ENCODE results near the gene AFG3L2. TPM values are rescaled to one million over a fixed set of nuclear protein-coding genes. Genes with fewer than 3 reads are reported as not detected.

AFG3L2 gene
- total RNA-seq, 1 donor from 2014 or later: 74.6 TPM

DNA sequence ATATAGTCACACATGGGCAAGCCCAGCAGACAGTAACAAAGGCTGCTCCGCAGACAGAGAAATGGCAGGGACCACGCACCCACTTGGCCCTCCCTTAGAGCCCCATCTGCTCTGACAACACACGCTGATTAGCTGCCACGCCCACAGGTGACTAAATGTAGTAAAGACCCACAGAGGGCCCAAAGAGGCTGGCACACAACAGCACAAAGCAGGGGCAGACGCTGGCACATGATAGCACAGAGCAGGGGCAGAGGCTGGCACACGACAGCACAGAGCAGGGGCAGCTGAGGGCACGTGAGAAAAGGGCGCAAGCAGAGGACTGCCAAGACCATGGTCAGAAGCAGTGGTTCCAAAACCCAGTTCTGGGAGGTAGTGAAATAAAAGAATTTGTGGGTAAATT, 10.6 kb downstream of the AFG3L2 start:
- H3K27ac Mint-ChIP-seq: no peak overlapping the region

DNA sequence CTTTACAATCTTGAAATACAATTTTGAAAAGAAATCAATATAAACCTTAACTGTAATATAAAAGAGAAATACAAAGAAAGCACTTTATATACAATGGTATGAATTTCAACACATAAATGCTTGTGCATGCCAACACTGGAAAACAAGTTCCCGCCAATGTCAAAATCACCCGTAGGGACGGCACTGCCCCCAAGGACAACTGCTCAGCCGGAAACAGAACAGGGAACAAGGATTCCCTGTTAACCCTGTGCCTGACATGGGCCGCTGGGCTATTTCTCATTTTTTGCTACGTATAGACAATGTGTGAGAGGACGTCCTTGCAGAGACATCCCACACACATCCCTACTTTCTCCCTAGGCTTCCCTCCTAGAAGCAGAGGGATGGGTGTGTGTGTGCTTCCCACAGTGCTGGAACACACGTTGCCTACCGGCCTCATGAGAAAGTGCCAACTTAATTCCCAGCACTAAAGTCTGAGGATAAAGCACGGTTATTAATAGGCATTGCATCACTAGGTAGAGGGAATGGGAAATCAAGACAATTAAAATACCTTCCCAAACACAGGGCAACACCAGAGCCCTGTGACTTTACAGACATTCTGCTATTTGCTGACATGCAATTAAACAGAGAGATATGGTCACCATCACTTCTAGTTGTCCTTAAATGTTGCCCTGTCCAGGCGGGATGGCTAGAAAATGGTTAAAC, 14.4 kb downstream of the AFG3L2 start:
- no peaks in the 10 kb centered on the region for H3K27me3 Mint-ChIP-seq
- peaks cover 64% of the 10 kb centered on the region for H3K36me3 Mint-ChIP-seq (ENCODE audit: low read depth)
- no peak overlapping the region for H3K27ac Mint-ChIP-seq
- H3K4me1 Mint-ChIP-seq: no peaks in the 10 kb centered on the region
- H3K4me3 Mint-ChIP-seq: no peak overlapping the region
- H3K9me3 Mint-ChIP-seq: no peaks in the 10 kb centered on the region
- no peak for DNase-seq
- intact Hi-C loops (cut with micrococcal nuclease): no loop called here

More for the DNA sequence above, 10.6 kb downstream of the AFG3L2 start:
- intact Hi-C loops (cut with micrococcal nuclease): no loop called here
- no peak overlapping the region for H3K4me3 Mint-ChIP-seq
- H3K27me3 Mint-ChIP-seq: no peaks in the 10 kb centered on the region
- H3K36me3 Mint-ChIP-seq (ENCODE audit: low read depth): peaks cover 51% of the 10 kb centered on the region
- no peaks in the 10 kb centered on the region for H3K9me3 Mint-ChIP-seq
- H3K4me1 Mint-ChIP-seq: peaks cover 4% of the 10 kb centered on the region
- DNase-seq: no peak

DNA sequence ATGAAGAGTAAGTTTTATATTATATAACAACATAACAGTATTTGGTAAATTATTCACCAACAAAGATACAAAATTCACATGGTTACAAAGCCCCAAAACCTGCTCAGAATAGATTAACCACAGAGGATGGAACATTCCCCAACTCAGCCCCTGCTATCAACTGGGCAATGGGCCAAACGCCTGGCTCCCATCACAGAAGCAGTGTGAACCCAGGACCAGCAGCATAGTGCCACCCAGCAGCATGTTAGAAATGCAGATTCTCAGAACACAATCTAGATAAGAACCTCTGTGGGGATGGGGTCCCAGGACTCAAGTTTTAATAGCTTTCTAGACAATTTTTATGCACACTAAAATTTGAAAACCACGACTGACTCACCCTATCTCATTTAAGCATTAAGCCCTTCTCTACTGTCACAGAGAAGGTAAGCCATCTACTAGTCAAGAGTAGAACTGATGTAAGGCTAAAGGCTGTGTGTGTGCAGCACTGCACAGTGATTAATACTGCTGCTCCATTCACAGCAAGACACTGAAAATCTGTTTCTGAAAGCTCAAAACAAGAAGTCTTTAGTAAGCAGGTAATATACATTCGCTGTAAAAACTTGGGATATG, 15.2 kb downstream of the AFG3L2 start:
- H3K9me3 Mint-ChIP-seq: no peaks in the 10 kb centered on the region
- H3K36me3 Mint-ChIP-seq (ENCODE audit: low read depth): peaks cover 59% of the 10 kb centered on the region
- H3K27me3 Mint-ChIP-seq: no peaks in the 10 kb centered on the region
- H3K27ac Mint-ChIP-seq: peak overlapping the region; percentile 41
- intact Hi-C loops (cut with micrococcal nuclease): no loop called here
- DNase-seq: no peak
- no peak overlapping the region for H3K4me3 Mint-ChIP-seq
- no peaks in the 10 kb centered on the region for H3K4me1 Mint-ChIP-seq

DNA sequence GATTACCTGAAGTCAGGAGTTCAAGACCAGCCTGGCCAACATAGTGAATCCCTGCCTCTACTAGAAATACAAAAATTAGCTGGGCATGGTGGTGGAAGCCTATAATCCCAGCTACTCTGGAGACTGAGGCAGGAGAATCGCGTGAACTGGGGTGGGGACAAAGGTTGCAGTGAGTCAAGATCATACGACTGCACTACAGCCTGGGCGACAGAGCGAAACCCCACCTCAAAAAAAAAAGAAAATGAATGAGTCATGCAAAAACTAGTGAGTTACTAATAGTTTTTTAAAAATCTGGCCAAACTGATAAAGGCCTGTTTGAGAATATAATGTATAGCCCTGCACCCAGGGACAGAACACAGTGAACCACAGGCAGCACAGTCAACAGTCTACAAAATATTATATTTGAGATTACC, 17.5 kb downstream of the AFG3L2 start:
- Mint-ChIP-seq H3K9me3 (no peaks in the 10 kb centered on the region), H3K36me3 (ENCODE audit: low read depth) (peaks cover 59% of the 10 kb centered on the region), H3K4me3 (no peak overlapping the region), H3K27me3 (no peaks in the 10 kb centered on the region), H3K27ac (no peak overlapping the region), H3K4me1 (peaks cover 2% of the 10 kb centered on the region)
- no peak for DNase-seq
- intact Hi-C loops (cut with micrococcal nuclease): no loop called here

DNA sequence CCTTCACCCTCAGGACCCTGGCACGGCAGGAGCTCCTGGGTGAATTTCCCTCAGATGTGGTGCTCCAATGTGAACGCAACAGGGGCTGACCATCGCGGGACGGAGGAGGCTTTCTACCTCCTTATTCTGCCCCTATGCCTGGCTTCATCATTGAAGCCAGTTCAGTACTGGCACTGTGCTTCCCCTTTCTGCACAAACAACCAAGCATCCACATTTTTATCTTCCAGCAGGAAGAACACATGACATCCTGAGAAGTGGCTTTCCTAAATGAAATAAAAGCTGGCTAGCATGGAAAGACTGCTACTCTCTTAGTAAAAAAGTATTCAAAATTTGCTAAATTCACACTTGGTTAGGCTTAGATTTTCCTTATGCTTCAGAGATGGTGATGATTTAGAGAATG, 24.8 kb downstream of the AFG3L2 start:
- Mint-ChIP-seq H3K9me3 (no peaks in the 10 kb centered on the region), H3K4me1 (peaks cover 2% of the 10 kb centered on the region), H3K36me3 (ENCODE audit: low read depth) (peaks cover 56% of the 10 kb centered on the region), H3K27ac (no peak overlapping the region), H3K27me3 (no peaks in the 10 kb centered on the region), H3K4me3 (no peak overlapping the region)
- DNase-seq: no peak
- intact Hi-C loops (cut with micrococcal nuclease): no loop called here

DNA sequence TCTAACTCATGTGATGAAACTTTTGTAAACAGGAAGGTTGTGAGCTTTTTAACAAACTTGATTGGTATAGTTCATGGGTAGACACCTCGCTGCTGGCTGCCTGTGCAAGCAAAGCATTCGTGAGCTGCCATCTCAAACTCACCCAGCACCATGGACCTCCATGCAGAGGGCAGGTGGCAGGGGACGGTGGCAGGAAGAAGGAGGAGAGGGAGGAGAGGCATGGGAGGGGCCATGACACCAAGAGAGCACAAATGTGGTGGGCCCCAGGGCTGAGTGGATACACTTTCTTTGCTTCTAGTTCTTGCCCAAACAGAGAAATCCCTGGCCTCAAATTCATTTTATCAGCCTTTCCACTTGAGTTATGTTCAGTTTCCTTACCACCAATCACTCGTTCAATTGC, 29.1 kb downstream of the AFG3L2 start:
- Mint-ChIP-seq H3K9me3 (no peaks in the 10 kb centered on the region), H3K27ac (no peak overlapping the region), H3K36me3 (ENCODE audit: low read depth) (peaks cover 51% of the 10 kb centered on the region), H3K4me3 (no peak overlapping the region), H3K4me1 (no peaks in the 10 kb centered on the region), H3K27me3 (no peaks in the 10 kb centered on the region)
- intact Hi-C loops (cut with micrococcal nuclease): no loop called here
- DNase-seq: no peak

DNA sequence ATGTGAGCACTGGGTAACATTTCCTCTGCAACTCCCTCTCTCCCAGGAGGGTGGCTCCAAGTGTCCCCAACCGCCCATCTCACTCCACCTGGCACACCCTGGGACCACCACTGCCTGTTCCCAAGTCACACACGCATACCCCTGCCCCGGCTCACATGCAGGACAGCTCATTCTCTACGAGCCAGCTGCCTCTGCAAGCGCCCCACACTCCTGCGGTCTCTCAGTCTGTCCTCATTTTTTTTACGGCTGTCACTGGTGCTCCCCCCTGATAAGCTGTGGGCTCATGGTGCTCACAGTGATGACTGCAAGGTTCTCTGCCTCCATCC, 30.8 kb downstream of the AFG3L2 start:
- DNase-seq: no peak
- Mint-ChIP-seq H3K4me1 (peaks cover 1% of the 10 kb centered on the region), H3K9me3 (no peaks in the 10 kb centered on the region), H3K36me3 (ENCODE audit: low read depth) (peaks cover 55% of the 10 kb centered on the region), H3K27me3 (no peaks in the 10 kb centered on the region), H3K27ac (peak overlapping the region; percentile 51), H3K4me3 (no peak overlapping the region)
- intact Hi-C loops (cut with micrococcal nuclease): no loop called here

DNA sequence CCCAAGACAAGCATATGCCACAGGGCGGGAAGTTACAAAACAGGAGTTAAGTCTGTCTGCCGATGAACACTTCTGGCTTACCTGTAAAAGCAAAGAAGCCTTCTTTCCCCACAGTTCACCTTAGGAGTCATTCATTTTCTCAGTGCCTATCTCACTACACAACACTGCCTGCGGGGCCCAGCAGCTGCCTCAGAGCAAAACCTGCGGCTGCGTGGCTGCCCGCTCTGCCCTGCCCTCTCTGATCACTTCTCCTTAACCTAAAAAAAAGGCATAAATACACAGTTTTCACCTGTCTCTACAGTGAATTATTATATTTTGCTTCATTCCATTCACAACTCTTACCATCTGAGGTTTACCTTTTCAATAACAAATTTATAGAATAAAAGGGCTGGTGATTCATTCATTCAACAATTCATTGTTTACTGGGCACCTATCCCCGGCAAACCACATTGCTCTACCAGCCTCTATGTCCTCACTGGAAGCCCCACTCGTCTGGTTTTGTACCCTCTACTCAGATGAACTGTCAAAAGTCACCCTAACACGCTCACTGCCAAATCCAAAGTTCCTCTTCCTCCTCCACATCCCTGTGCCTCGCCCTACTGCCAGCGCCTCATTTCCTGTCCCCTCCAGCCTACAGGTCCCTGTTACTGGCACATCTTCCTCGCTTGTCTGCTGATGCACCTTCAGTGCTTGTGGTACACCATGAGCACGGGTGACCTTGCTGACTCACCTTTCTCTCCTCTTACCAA, 31.4 kb downstream of the AFG3L2 start:
- intact Hi-C loops (cut with micrococcal nuclease): no loop called here
- Mint-ChIP-seq H3K4me1 (peaks cover 1% of the 10 kb centered on the region), H3K27ac (peak overlapping the region; percentile 2), H3K36me3 (ENCODE audit: low read depth) (peaks cover 52% of the 10 kb centered on the region), H3K9me3 (no peaks in the 10 kb centered on the region), H3K27me3 (no peaks in the 10 kb centered on the region), H3K4me3 (no peak overlapping the region)
- DNase-seq: no peak

DNA sequence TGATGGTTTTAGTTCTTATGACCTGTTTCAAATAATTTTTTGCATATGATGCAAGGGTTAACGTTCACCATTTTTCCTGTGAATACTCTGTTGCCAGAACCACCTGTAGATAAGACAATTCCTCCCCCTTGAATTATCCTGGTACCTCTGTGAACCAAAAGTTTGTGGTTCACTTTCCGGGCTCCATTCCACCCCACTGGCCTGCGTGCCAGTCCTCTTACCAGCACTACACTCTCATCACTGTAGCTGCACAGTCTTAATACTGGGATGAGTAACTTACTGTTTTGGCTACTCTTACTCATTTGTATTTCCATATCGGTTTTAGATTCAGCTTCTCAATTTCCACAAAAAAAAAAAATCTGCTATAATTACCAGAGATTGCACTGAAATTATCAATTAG, 34.4 kb downstream of the AFG3L2 start:
- no peaks in the 10 kb centered on the region for H3K9me3 Mint-ChIP-seq
- DNase-seq: no peak
- H3K27ac Mint-ChIP-seq: no peak overlapping the region
- H3K27me3 Mint-ChIP-seq: no peaks in the 10 kb centered on the region
- peaks cover 50% of the 10 kb centered on the region for H3K36me3 Mint-ChIP-seq (ENCODE audit: low read depth)
- H3K4me1 Mint-ChIP-seq: peaks cover 1% of the 10 kb centered on the region
- H3K4me3 Mint-ChIP-seq: no peak overlapping the region
- intact Hi-C loops (cut with micrococcal nuclease): no loop called here

DNA sequence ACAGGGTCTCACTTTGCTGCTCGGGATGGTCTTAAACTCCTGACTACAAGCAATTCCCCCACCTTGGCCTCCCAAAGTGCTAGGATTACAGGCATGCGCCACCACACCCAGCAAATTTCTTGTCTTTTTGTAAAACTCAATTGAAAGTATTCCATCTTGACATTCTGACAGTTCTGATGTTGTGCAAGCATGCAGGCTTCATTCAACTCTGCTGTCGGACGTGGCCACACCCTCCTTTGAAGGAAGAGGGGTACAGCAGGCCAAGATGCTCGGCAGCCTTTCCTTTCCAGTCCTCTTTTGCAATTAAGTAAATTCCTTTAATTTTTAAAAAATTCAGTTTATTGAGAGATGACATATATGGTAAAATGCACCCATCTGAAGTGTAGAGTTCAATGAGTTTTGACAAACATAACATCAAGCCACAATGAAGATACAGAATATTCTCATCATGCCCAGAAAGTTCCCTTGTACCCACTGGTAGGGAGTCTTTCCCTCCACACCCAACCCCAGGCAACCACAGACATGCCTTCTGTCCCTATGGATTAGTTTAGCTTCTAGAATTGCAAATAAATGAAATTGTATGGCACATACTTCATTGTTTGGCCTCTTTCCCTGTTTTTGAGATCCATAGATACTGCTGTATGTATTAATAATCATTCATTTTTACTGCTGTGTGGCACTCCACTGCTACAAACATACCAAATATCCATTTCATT, 35.9 kb downstream of the AFG3L2 start:
- peaks cover 52% of the 10 kb centered on the region for H3K36me3 Mint-ChIP-seq (ENCODE audit: low read depth)
- H3K9me3 Mint-ChIP-seq: no peaks in the 10 kb centered on the region
- peaks cover 1% of the 10 kb centered on the region for H3K4me1 Mint-ChIP-seq
- no peak overlapping the region for H3K4me3 Mint-ChIP-seq
- no peak overlapping the region for H3K27ac Mint-ChIP-seq
- DNase-seq: no peak
- intact Hi-C loops (cut with micrococcal nuclease): no loop called here
- H3K27me3 Mint-ChIP-seq: no peaks in the 10 kb centered on the region

DNA sequence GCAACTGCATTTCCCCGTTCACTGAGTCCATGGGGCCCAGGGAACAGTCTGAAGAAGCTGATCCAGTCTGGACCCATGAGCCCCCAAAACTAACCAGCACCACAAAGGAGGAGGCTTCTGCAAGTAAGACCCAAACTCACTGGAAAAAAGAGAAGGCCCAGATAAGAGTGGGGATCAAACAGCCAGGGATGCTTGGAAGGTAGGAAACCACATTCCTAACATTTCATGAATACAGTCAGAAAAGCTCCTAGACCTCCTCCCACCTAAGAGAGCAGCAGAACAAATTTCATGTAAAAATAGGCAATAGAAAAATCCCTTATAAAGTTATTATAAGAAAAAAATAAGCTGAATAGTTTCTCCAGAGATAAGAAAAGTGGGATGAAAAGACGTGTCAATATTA, 38.6 kb downstream of the AFG3L2 start:
- H3K27ac Mint-ChIP-seq: no peak overlapping the region
- no peak for DNase-seq
- no peaks in the 10 kb centered on the region for H3K9me3 Mint-ChIP-seq
- intact Hi-C loops (cut with micrococcal nuclease): no loop called here
- H3K36me3 Mint-ChIP-seq (ENCODE audit: low read depth): peaks cover 57% of the 10 kb centered on the region
- H3K4me3 Mint-ChIP-seq: no peak overlapping the region
- H3K4me1 Mint-ChIP-seq: peaks cover 1% of the 10 kb centered on the region
- H3K27me3 Mint-ChIP-seq: no peaks in the 10 kb centered on the region

DNA sequence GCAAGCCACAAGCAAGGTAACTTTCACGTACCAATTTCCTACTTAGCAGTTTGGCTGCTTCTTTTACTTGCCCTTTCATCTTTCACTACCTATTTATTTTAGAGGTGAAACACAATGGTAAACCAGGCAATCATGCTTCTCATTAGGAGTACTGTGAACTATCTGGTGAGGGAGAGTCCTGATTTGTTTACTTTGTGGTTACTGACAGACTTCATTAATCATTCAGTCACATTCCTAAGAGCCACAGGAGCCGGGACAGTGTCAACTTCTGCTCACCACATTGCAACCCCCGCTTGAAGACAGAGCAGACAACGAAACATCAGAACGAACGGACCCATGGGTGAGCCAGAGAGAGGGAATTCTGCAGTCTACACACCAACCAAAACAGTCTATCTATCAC, 40.1 kb downstream of the AFG3L2 start:
- H3K9me3 Mint-ChIP-seq: no peaks in the 10 kb centered on the region
- H3K36me3 Mint-ChIP-seq (ENCODE audit: low read depth): peaks cover 46% of the 10 kb centered on the region
- H3K4me1 Mint-ChIP-seq: no peaks in the 10 kb centered on the region
- no peak overlapping the region for H3K4me3 Mint-ChIP-seq
- no peak overlapping the region for H3K27ac Mint-ChIP-seq
- intact Hi-C loops (cut with micrococcal nuclease): no loop called here
- no peak for DNase-seq
- H3K27me3 Mint-ChIP-seq: no peaks in the 10 kb centered on the region

DNA sequence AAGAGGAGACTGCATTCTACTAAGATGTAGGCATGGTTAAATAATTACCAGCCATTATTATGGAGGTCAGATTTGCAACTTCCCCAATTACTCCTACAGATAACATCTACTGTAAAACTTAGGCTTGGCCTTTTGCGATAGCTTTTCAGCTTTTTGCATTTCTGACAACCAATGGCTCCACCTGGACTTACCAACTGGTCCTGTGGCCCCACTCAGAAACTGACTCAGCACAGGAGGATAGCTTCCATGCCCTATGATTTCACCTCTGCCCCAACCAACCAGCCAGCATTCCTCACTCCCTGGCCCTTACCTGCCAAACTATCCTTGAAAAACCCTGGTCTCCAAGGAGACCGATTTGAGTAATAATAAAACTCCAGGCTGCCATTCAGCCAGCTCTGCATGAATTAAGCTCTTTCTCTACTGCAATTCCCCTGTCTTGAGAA, 40.8 kb downstream of the AFG3L2 start:
- Mint-ChIP-seq H3K4me3 (no peak overlapping the region), H3K27me3 (no peaks in the 10 kb centered on the region), H3K27ac (no peak overlapping the region), H3K9me3 (no peaks in the 10 kb centered on the region), H3K36me3 (ENCODE audit: low read depth) (peaks cover 40% of the 10 kb centered on the region), H3K4me1 (no peaks in the 10 kb centered on the region)
- DNase-seq: no peak
- intact Hi-C loops (cut with micrococcal nuclease): no loop called here

DNA sequence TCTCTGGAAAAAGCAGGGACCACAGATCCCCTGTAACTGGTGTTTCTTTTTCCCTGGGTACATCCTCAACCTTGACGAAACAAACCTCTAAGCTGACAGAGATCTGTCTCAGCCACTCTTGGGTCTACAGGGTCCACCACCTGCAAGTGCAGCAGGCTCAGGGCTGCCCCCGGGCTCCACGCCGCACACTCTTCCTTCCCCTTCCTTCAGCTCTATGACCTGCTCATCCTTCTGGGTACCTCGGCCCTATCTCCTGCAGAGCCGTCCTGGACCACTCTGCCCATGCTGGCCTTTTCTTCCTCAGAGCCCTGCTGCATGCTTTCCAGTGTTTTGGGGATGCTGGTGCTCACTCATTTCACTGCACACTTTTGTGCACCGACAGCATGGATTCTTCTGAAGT, 41.5 kb downstream of the AFG3L2 start:
- no peak overlapping the region for H3K4me3 Mint-ChIP-seq
- DNase-seq: no peak
- H3K27ac Mint-ChIP-seq: peak overlapping the region; percentile 46
- intact Hi-C loops (cut with micrococcal nuclease): no loop called here
- no peaks in the 10 kb centered on the region for H3K9me3 Mint-ChIP-seq
- no peaks in the 10 kb centered on the region for H3K4me1 Mint-ChIP-seq
- no peaks in the 10 kb centered on the region for H3K27me3 Mint-ChIP-seq
- H3K36me3 Mint-ChIP-seq (ENCODE audit: low read depth): peaks cover 40% of the 10 kb centered on the region
